HEK293T (cell line): ENCODE data around the gene PKM.
"Not testable (repeated sequence)": the region's sequence is repeated elsewhere in the genome, so short reads cannot be mapped to it uniquely, and the experiment has no call there.

Source experiments
- CTCF ChIA-PET: fragments of 350-600 bp; formaldehyde crosslinking; extraction: SDS; loops from one replicate; lab custom pipeline; 2021; ENCODE audit warnings: antibody characterized with exemption, inconsistent platforms; lab: Yijun Ruan, JAX
- POLR2A ChIA-PET: fragments of 350-600 bp; formaldehyde crosslinking; extraction: SDS; loops from one replicate; lab custom pipeline; 2020; ENCODE audit warnings: antibody characterized with exemption, inconsistent platforms; lab: Yijun Ruan, JAX
- DNase-seq: peaks from one replicate; pipeline ENCODE4 v3.0.0; 2012; ENCODE audit warnings: mixed read lengths; ENCODE audit errors: extremely low spot score
- ARNT ChIP-seq: fragments of 450-650 bp; IDR thresholded peaks from 2 replicates; pipeline ENCODE4 v1.6.1; 2017; ENCODE audit warnings: mild to moderate bottlenecking
- BHLHE40 ChIP-seq: fragments of 450-650 bp; IDR thresholded peaks from 2 replicates; pipeline ENCODE4 v1.6.1; 2016; ENCODE audit warnings: mild to moderate bottlenecking, moderate library complexity, borderline replicate concordance
- CTBP1 ChIP-seq: fragments of 450-650 bp; IDR thresholded peaks from 2 replicates; pipeline ENCODE4 v1.6.1; 2016; ENCODE audit warnings: borderline replicate concordance
- ELF4 ChIP-seq: fragments of 450-650 bp; IDR thresholded peaks from 2 replicates; pipeline ENCODE4 v1.6.1; 2017; ENCODE audit warnings: antibody characterized with exemption
- FOXA1 ChIP-seq: fragments of 450-650 bp; IDR thresholded peaks from 2 replicates; pipeline ENCODE4 v1.6.1; 2016; ENCODE audit warnings: mild to moderate bottlenecking
- FOXK2 ChIP-seq: fragments of 450-650 bp; IDR thresholded peaks from 2 replicates; pipeline ENCODE4 v1.6.1; 2016; ENCODE audit warnings: mild to moderate bottlenecking
- FOXM1 ChIP-seq: fragments of 450-650 bp; IDR thresholded peaks from 2 replicates; pipeline ENCODE4 v1.6.1; 2017; ENCODE audit warnings: mild to moderate bottlenecking, borderline replicate concordance
- HDGF ChIP-seq: fragments of 450-650 bp; IDR thresholded peaks from 2 replicates; pipeline ENCODE4 v1.6.1; 2017; ENCODE audit warnings: antibody characterized with exemption, borderline replicate concordance
- L3MBTL2 ChIP-seq: fragments of 450-650 bp; conservative IDR thresholded peaks from 2 replicates; pipeline ENCODE4 v1.6.1; 2016; ENCODE audit warnings: mild to moderate bottlenecking
- LEF1 ChIP-seq: fragments of 450-650 bp; IDR thresholded peaks from 2 replicates; pipeline ENCODE4 v1.6.1; 2017; ENCODE audit warnings: mild to moderate bottlenecking, borderline replicate concordance
- NFRKB ChIP-seq: fragments of 450-650 bp; IDR thresholded peaks from 2 replicates; pipeline ENCODE4 v1.6.1; 2016; ENCODE audit warnings: mild to moderate bottlenecking, moderate library complexity
- PKNOX1 ChIP-seq: fragments of 450-650 bp; IDR thresholded peaks from 2 replicates; pipeline ENCODE4 v1.6.1; 2016
- SP1 ChIP-seq: fragments of 450-650 bp; IDR thresholded peaks from 2 replicates; pipeline ENCODE4 v1.6.1; 2017
- SUZ12 ChIP-seq: fragments of 450-650 bp; IDR thresholded peaks from 2 replicates; pipeline ENCODE4 v1.6.1; 2016; ENCODE audit warnings: mild to moderate bottlenecking
- TARDBP ChIP-seq: fragments of 450-650 bp; IDR thresholded peaks from 2 replicates; pipeline ENCODE4 v1.6.1; 2016
- ZNF384 ChIP-seq: fragments of 450-650 bp; IDR thresholded peaks from 2 replicates; pipeline ENCODE4 v1.6.1; 2016

Gene PKM

GRCh38 chr15:72175186-72176044 lies 55.6 kb downstream of the PKM start:
- DNase-seq, result no peak
- no peak for TF ChIP-seq CTBP1
- no peak for TF ChIP-seq L3MBTL2
- TF ChIP-seq FOXA1, result no peak
- TF ChIP-seq SP1, result no peak
- TF ChIP-seq BHLHE40, result no peak
- TF ChIP-seq PKNOX1, result no peak
- no peak for TF ChIP-seq ZNF384
- no peak for TF ChIP-seq FOXM1
- TF ChIP-seq SUZ12, result no peak
- TF ChIP-seq TARDBP, result no peak
- CTCF ChIA-PET, result no interaction called here
- POLR2A ChIA-PET, result no interaction called here

- CTCF ChIA-PET, result no interaction called here
Measured at GRCh38 chr15:72174551-72175165, 56.3 kb downstream of the PKM start.

GRCh38 chr15:72173864-72174550 lies 57.0 kb downstream of the PKM start:
- POLR2A ChIA-PET, result no interaction called here
- CTCF ChIA-PET, result no interaction called here
- no peak for DNase-seq
- no peak for TF ChIP-seq FOXK2
- TF ChIP-seq ARNT, result no peak
- TF ChIP-seq SUZ12, result no peak

More at GRCh38 chr15:72174551-72175165, 56.3 kb downstream of the PKM start:
- DNase-seq, result no peak
- no peak for TF ChIP-seq ARNT
- no peak for TF ChIP-seq ZNF384
- TF ChIP-seq TARDBP, result no peak
- TF ChIP-seq SUZ12, result no peak
- TF ChIP-seq PKNOX1, result no peak
- no peak for TF ChIP-seq BHLHE40
- TF ChIP-seq NFRKB, result no peak
- TF ChIP-seq FOXK2, result no peak
- no peak for TF ChIP-seq LEF1
- TF ChIP-seq SP1, result no peak
- no peak for TF ChIP-seq ELF4
- no peak for TF ChIP-seq FOXM1
- TF ChIP-seq FOXA1, result no peak
- TF ChIP-seq CTBP1, result no peak
- no peak for TF ChIP-seq HDGF
- TF ChIP-seq L3MBTL2, result no peak
- POLR2A ChIA-PET, result no interaction called here

GRCh38 chr15:72173401-72173800 lies 57.6 kb downstream of the PKM start:
- TF ChIP-seq FOXA1 (no peak), PKNOX1 (no peak), NFRKB (no peak), FOXK2 (no peak), HDGF (no peak), SUZ12 (no peak), ZNF384 (no peak), ARNT (no peak), LEF1 (no peak), SP1 (no peak)
- ChIA-PET CTCF (no interaction called here), POLR2A (interaction anchor here (0.6 kb wide), 1 partner anchor 387 kb away, joined by 3 read pairs; no protein-coding TSS in a partner anchor)
- DNase-seq, result no peak

- POLR2A ChIA-PET, result interaction anchor here (0.6 kb wide), 1 partner anchor 387 kb away, joined by 3 read pairs; no protein-coding TSS in a partner anchor
- CTCF ChIA-PET, result no interaction called here
- TF ChIP-seq L3MBTL2, result no peak
- no peak for TF ChIP-seq PKNOX1
- no peak for TF ChIP-seq BHLHE40
- no peak for TF ChIP-seq CTBP1
- no peak for TF ChIP-seq SP1
- no peak for TF ChIP-seq HDGF
- TF ChIP-seq FOXA1, result no peak
- TF ChIP-seq ZNF384, result no peak
- no peak for TF ChIP-seq FOXK2
- TF ChIP-seq NFRKB, result no peak
- no peak for TF ChIP-seq ELF4
- no peak for TF ChIP-seq FOXM1
- no peak for TF ChIP-seq LEF1
- TF ChIP-seq TARDBP, result no peak
- no peak for TF ChIP-seq SUZ12
- no peak for TF ChIP-seq ARNT
Measured at GRCh38 chr15:72172796-72173195, 58.2 kb downstream of the PKM start.

GRCh38 chr15:72171978-72172377 lies 59.0 kb downstream of the PKM start:
- DNase-seq, POLR2A ChIA-PET, CTCF ChIA-PET: not testable (repeated sequence)

More at GRCh38 chr15:72172796-72173195, 58.2 kb downstream of the PKM start:
- no peak for DNase-seq
